Measurements from ENCODE around the gene C1orf52. TPM values are rescaled to one million over a fixed set of nuclear protein-coding genes. Genes with fewer than 3 reads are reported as not detected.

The C1orf52 gene
- total and polyA plus RNA-seq, 2 of the 13 experiments (the other 11 are each of a cell fraction or from before 2014, with no cell fraction given) = 19.4 to 27.4 TPM

- TF ChIP-seq ZNF124 (CRISPR knock-in tag; IDR thresholded peaks at IDR 0.05) (no peak), ZNF513 (CRISPR knock-in tag; conservative IDR thresholded peaks at IDR 0.05) (no peak), SRSF4 (IDR thresholded peaks at IDR 0.05; ENCODE audit: low read depth, low read length, poor library complexity, severe bottlenecking) (no peak), BRF2 (CRISPR knock-in tag; IDR thresholded peaks at IDR 0.05) (no peak), FOXO4 (CRISPR knock-in tag; conservative IDR thresholded peaks at IDR 0.05) (no peak), MTERF4 (CRISPR knock-in tag; IDR thresholded peaks at IDR 0.05) (no peak), ZNF644 (CRISPR knock-in tag; IDR thresholded peaks at IDR 0.05; ENCODE audit: low read depth) (no peak), ZMYM4 (CRISPR knock-in tag; IDR thresholded peaks at IDR 0.05) (peak; percentile 70), ZFP36L2 (CRISPR knock-in tag; IDR thresholded peaks at IDR 0.05) (no peak), ZBTB7B (CRISPR knock-in tag; IDR thresholded peaks at IDR 0.05) (no peak), TOPORS (CRISPR knock-in tag; IDR thresholded peaks at IDR 0.05) (peak; percentile 21; the same call in 1 of the 2 replicates), SATB2 (CRISPR knock-in tag; IDR thresholded peaks at IDR 0.05) (no peak), ZNF460 (CRISPR knock-in tag; IDR thresholded peaks at IDR 0.05; ENCODE audit: borderline replicate concordance) (no peak), E2F1 (CRISPR knock-in tag; IDR thresholded peaks at IDR 0.05) (no peak), CSRNP1 (CRISPR knock-in tag; IDR thresholded peaks at IDR 0.05) (no peak), ZNF354B (CRISPR knock-in tag; IDR thresholded peaks at IDR 0.05) (no peak), SIX1 (CRISPR knock-in tag; IDR thresholded peaks at IDR 0.05; ENCODE audit: borderline replicate concordance) (no peak)
Measured at GRCh38 chr1:85200463-85201339, 58.8 kb downstream of the C1orf52 start, which contains the start of gene SYDE2 (continued).

Data from HepG2 (cell line).